IPS-NIHi11 (cell line): ENCODE data around the gene AGT.
"Not testable (repeated sequence)": the region's sequence is repeated elsewhere in the genome, so short reads cannot be mapped to it uniquely, and the experiment has no call there.

Experiments
- DNase-seq: peaks from one replicate; pipeline ENCODE4 v3.0.0; 2012; ENCODE audit warnings: mixed read lengths, low spot score

Gene AGT

DNA sequence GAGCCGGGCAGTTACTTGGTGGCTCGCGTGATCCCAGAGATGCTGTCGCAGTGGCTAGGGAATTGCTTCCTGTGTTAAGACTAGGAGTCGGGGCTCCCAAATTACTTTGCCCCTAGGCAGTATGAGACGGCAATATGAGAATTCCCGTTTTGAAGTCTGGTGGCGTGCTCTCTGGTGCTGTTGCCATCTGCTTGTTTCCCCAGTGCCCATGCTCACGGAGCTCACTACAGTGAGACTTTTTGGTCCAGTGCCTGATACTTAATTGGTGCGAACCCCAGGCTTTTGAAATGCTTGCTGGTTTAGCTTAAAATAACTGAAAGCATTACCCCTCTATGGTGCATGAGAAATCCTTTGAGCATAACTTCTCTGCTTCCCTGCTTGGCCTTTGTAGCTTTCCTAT, 22.3 kb downstream of the AGT start:
- no peak for DNase-seq

DNA sequence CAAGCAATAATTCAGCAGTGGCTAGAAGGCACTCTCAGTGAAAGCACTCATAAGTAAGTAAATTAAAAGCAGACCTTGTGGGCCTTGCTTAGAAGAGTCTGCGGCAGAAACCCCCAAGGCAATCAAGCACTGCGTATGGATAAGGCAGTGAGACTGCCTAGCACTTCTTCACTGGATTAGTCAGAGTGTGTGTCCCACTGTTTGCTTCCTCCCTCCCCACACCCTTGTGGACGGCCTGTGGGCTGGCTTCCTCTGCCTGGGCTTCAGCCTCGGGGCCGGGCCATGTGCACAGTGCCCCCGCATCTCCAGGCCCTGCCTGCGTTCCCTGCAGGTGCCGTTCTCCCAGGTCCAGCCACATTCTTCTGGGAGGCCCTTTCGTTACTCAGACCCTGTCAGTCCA, 23.8 kb downstream of the AGT start:
- DNase-seq, result no peak

- DNase-seq, result no peak
These were observed 27.2 kb downstream of the AGT start for GRCh38 chr1:230686747-230687146.

DNA sequence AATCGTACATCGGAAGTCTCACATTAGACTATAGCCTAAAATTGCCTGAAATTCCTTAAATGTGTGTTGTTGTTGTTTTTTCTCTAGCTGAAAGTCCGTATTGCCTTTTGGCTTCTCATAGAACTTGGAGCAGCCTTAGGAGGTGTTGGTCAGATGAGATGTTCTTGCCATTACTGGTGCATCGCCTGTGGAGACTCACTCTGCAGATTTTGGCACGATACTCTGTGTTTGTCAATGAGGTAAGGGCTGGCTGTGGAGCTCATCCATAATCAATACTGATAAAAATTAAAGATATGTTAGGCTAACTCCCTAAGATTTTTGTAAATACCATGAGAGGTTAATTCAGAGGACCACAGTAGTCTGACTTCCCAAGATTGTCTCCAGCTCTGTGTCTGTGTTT, 28.9 kb downstream of the AGT start:
- DNase-seq, result no peak

- DNase-seq, result no peak
These were observed 29.8 kb downstream of the AGT start for GRCh38 chr1:230684146-230684545.

DNA sequence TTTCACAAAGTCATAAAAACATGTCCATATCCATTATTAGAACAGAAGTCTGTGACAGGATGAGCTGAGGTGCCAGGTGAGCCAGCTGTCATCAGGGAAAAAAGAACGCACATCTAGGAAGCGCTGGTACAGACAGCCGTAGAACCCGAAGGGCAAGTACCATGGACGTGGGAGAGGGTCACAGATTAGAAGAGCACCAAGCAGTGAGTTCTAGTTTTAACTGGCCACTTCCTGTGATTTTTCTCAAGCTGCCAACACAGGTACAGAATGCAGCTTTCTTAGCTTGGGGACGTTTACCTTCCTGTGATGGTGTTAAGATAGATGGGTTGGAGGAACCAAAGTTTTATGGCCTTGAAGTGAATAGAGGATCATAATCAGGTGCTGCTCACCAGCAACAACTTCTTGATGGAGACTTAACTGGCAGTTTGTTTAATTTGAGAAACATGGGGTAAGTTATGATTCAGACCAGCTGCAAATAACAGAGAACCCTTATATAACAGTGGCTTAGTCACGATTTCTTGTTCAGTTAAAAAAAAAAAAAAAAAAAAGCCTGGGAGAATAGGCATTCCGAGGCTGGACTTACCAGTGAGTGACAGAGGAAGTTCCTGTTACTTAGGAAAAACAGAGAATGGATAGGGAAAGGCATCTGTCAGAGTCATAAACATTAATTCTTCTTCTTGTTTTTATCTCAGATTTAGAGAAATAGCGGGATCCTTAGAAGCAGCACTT, 30.9 kb downstream of the AGT start:
- DNase-seq, result no peak

- DNase-seq, result no peak
These were observed 31.6 kb downstream of the AGT start for GRCh38 chr1:230682274-230682673.

DNA sequence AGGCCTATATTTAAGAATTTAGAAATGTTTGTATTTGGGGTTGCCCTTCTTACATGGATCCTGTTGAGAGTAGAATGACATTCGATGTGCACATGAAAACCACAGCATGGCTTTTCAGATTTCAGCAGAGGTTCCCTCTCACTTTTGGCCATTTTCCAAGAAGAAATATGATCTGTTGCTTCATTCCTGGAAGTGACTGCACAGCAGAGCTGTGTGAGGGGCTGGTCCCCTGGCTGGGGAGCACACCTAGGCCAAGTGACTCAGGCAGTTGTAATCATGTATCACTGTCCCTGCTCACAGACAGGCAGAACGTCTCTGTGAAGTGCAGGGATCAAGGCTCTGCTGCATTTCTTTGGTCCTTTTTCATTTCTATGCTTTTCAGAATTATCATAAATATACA, 32.3 kb downstream of the AGT start:
- DNase-seq, result peak; percentile 45

DNA sequence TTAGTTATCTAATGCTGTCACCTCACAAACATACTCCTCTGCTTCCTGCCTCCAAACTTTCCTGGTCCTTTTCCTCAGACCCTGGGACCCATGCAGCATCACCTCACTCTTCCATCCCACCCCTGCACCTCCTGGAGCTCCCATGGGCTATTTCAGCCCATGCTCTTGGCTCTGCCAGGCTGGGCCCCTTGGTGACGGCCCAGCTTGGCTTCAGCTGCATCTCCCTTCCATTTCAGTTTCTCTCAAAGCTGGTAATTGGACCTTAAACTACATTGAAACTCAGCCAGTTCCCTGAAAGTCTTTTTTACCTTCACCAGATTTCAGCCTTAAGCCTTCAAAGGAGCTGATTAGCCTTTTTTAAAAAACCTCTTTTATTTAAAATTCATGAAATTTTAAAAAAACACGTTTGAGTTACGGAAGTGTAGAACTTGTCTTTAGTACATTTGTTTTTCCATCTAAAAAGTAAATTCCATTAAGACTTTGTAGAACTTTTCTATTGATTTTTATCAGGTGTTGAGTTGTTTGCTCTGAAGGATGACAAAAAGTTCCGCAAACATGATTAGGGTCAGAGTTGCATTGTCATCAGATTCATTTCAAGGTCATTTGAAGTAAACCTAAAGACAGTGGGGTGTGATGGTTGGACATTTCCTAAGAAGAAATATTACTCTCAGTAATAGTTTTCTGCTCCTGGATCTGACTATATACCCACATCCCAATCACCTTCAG, 33.5 kb downstream of the AGT start:
- DNase-seq, result no peak

DNA sequence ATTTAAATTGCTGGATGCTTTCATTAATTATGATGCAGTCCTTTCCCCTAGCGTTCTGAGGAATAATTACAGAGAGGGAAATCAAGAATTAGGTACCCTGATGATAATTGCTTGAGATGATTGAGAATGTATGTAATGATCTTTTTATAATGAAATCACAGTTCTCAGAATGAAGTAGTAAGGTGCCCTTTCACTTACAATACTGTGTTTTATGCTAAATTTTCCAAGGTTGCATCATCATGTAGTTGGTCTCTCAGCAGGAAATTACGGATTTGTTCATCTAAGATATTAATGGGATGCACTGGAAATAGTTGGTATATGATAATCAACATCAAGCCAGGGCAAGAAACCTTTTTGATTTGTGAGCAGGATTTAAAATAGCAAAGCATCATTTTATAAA, 34.1 kb downstream of the AGT start:
- no peak for DNase-seq

- no peak for DNase-seq
These were observed 34.7 kb downstream of the AGT start for GRCh38 chr1:230679192-230679591.

DNA sequence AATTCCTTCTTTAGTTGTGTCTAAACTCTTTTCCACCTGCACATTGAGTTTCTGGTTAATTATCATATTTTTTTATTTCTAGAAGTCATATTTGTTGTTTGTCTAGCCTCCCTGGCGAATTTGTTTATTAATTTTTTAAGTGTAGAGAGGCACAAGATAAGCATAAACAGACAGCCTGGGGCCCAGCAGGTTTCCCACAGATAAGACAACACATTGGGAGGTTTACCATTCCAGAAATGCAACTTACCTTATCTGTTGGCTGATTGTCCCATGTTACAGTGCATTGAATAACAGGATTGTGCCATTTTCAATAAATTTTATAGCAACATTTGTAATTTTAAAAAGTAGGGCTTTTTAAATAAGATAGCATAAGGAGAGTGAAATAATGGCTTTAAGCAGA, 36.7 kb downstream of the AGT start:
- no peak for DNase-seq

DNA sequence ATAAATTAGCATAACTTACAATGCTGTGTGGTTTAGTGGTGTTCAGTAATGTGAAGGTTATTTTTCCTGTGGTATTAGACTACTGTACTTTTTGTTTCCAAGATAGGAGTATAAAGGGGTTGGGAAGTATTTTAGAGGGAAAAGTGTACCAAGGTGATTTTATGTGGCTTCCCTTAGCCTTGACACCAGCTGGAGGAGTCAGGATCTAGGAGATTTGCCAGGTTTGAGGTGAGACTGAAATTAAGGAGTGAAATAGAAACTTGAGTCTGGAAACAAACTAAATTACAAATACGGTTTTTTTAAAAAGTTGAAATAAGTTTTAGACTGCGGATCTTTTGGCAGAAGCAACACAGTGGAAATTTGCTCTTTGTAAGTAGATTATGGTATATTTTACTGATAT, 39.3 kb downstream of the AGT start:
- DNase-seq, result no peak

DNA sequence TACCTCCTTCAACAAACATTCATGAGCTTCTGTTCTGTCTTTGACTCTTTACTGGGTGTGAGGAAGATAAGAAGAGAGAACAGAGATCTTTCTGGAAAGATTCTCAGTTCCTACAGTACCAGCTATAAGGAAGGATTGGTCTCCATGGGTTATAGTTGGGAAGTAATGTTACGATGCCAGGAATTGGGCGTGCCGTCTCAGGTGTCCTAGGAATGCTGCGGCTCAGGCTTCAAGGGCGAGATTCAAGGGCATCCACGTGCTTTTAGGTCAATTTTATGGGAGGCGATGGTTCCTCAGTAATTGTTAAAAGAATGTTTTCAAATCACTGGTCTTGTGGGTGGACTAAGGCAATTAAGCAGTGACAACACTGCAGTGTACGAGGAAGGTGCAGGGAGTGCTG, 44.4 kb downstream of the AGT start:
- DNase-seq, result no peak

- no peak for DNase-seq
These were observed 45.7 kb downstream of the AGT start for GRCh38 chr1:230668227-230668626.

DNA sequence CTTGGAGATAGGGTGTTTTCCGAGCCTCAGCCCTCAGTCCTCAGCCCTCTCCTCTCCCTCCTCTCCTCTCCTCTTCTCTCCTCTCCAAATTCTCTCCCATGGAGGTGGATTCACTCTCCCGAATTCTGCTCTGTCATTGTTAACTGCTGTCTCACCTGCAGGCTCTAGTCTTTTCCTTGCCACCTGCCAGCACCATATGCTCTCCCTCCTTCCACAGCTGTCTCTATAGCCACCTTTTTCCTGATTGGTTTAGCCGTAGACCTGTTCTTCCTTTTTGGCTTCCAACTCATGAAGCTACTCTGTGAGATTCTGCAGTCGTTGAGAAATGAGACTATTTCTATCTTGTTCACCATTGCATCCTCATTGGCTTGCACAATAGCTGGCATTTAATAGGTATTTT, 51.9 kb downstream of the AGT start:
- no peak for DNase-seq

DNA sequence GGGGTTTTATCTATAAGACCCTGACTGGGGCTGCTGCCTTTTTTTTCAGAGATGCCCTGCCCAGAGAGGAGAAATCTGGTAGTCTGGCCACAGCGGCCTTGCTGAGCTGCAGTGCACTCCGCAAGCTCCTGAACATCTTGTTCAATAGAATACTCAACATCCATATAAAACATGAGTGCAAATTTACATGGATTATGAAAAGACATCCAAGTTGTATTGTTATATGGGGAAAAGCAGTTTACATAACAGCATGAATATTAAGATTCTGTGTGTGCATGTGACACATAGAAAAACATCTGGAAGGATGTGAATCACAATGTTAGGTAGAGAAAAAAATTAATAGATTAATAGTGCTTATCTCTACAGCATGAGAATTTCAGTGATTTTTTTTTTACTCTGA, 55.2 kb downstream of the AGT start:
- DNase-seq, result no peak

- DNase-seq, result not testable (repeated sequence)
These were observed 55.8 kb downstream of the AGT start for GRCh38 chr1:230658103-230658502.

GRCh38 chr1:230656719-230657118, 57.2 kb downstream of the AGT start:
- not testable (repeated sequence) for DNase-seq
